Trophoblast cell (in vitro differentiated cells and primary cell): ENCODE measurements around the gene CPED1.

Experiments
- DNase-seq, 2 donors: peaks; one replicate each; pipeline ENCODE4 v3.0.0-alpha.2; 2016
- H2AFZ ChIP-seq: 2 replicates; pipeline ENCODE4 v1.6.1; 2013; ENCODE audit warnings: low read length, moderate library complexity, mild to moderate bottlenecking; ENCODE audit not compliant: insufficient read depth, poor library complexity
- H2AK5ac ChIP-seq: 2 replicates; pipeline ENCODE4 v1.6.1; 2013; ENCODE audit warnings: mild to moderate bottlenecking, low read length
- H2BK120ac ChIP-seq: 2 replicates; pipeline ENCODE4 v1.6.1; 2013; ENCODE audit warnings: low read length, mild to moderate bottlenecking, moderate library complexity; ENCODE audit not compliant: insufficient read depth, poor library complexity
- H2BK12ac ChIP-seq: 2 replicates; pipeline ENCODE4 v1.6.1; 2013; ENCODE audit warnings: mild to moderate bottlenecking, low read length, moderate library complexity
- H2BK5ac ChIP-seq: 2 replicates; pipeline ENCODE4 v1.6.1; 2013; ENCODE audit warnings: low read length, low read depth, moderate library complexity, mild to moderate bottlenecking; ENCODE audit not compliant: poor library complexity
- H3K14ac ChIP-seq: 2 replicates; pipeline ENCODE4 v1.6.1; 2013; ENCODE audit warnings: mild to moderate bottlenecking, low read length
- H3K18ac ChIP-seq: 2 replicates; pipeline ENCODE4 v1.6.1; 2013; ENCODE audit warnings: mild to moderate bottlenecking, low read length
- H3K23ac ChIP-seq: 2 replicates; pipeline ENCODE4 v1.6.1; 2013; ENCODE audit warnings: low read length
- H3K27ac ChIP-seq: 2 replicates; pipeline ENCODE4 v1.5.1; 2013; ENCODE audit warnings: low read depth, mild to moderate bottlenecking, inconsistent platforms, low read length, moderate library complexity
- H3K27me3 ChIP-seq: 2 replicates; pipeline ENCODE4 v1.6.1; 2013; ENCODE audit warnings: inconsistent platforms, mild to moderate bottlenecking, low read length, moderate library complexity; ENCODE audit not compliant: insufficient read depth
- H3K36me3 ChIP-seq, 2 experiments: 1 replicate in 1 of 2; 2 replicates in 1 of 2; pipeline ENCODE4 v1.6.1; 2013; ENCODE audit warnings: low read length in 2 of 2, mild to moderate bottlenecking in 2 of 2, moderate library complexity in 1 of 2; ENCODE audit not compliant: insufficient read depth in 2 of 2, control insufficient read depth in 1 of 2
- H3K4ac ChIP-seq: 2 replicates; pipeline ENCODE4 v1.6.1; 2013; ENCODE audit warnings: low read depth, mild to moderate bottlenecking, low read length, moderate library complexity
- H3K4me1 ChIP-seq, 2 experiments: 1 replicate in 1 of 2; 2 replicates in 1 of 2; pipeline ENCODE4 v1.6.1; 2013; ENCODE audit warnings: low read length in 2 of 2, mild to moderate bottlenecking in 2 of 2, moderate library complexity in 1 of 2; ENCODE audit not compliant: insufficient read depth in 2 of 2, control insufficient read depth in 1 of 2
- H3K4me2 ChIP-seq: 2 replicates; pipeline ENCODE4 v1.6.1; 2013; ENCODE audit warnings: inconsistent platforms, mild to moderate bottlenecking, low read length, moderate library complexity
- H3K4me3 ChIP-seq: 2 replicates; pipeline ENCODE4 v1.5.1; 2013; ENCODE audit warnings: mild to moderate bottlenecking, low read depth, low read length, inconsistent platforms
- H3K79me1 ChIP-seq: one replicate; pipeline ENCODE4 v1.6.1; 2013; ENCODE audit warnings: low read length
- H3K79me2 ChIP-seq: 2 replicates; pipeline ENCODE4 v1.6.1; 2013; ENCODE audit warnings: low read length, mild to moderate bottlenecking; ENCODE audit not compliant: control insufficient read depth, insufficient read depth, poor library complexity
- H3K9ac ChIP-seq: 2 replicates; pipeline ENCODE4 v1.6.1; 2013; ENCODE audit warnings: mild to moderate bottlenecking, low read length
- H3K9me3 ChIP-seq: 2 replicates; pipeline ENCODE4 v1.6.1; 2013; ENCODE audit warnings: low read depth, mild to moderate bottlenecking, control low read depth, inconsistent platforms, low read length; ENCODE audit not compliant: insufficient read depth
- H4K12ac ChIP-seq: 2 replicates; pipeline ENCODE4 v1.6.1; 2013; ENCODE audit warnings: low read depth, mild to moderate bottlenecking, low read length, moderate library complexity
- H4K8ac ChIP-seq: 2 replicates; pipeline ENCODE4 v1.6.1; 2013; ENCODE audit warnings: low read depth, mild to moderate bottlenecking, low read length, moderate library complexity
- H4K91ac ChIP-seq: one replicate; pipeline ENCODE4 v1.6.1; 2013; ENCODE audit warnings: low read depth, mild to moderate bottlenecking, low read length, moderate library complexity
- WGBS: extraction: QIAGEN DNeasy Blood & Tissue Kit; methylation state at CpG from one replicate; pipeline ENCODE4 v1.1.7; 2013; ENCODE audit warnings: missing lambda C conversion rate; ENCODE audit not compliant: insufficient read length, insufficient coverage; ENCODE audit errors: extremely low coverage; 5-methylcytosine and 5-hydroxymethylcytosine counted together

Gene CPED1

DNA sequence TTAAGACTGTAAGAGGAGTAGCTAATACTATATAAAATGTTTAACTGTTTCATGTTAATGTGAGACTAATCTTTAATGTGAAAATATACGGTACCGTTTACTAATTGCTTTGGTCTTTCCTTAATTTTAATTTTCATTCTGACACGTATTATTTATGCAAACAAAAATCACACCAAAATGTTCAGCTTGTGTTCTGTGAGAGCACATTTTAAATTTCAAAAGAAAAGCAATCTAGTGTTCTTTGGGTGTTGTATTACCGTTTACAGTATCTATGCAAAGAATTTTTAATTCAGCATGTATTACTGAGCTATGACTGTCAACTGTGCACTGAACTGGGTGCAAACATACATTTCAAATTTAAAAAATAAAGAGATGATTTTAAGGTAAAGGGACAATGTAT, 342.5 kb downstream of the CPED1 start:
- Histone ChIP-seq H3K9ac (no peak overlapping the region), H3K79me1 (no peaks in the 10 kb centered on the region), H2BK120ac (no peak overlapping the region), H3K79me2 (no peaks in the 10 kb centered on the region), H2AK5ac (no peak overlapping the region), H2AFZ (no peak overlapping the region), H2BK12ac (no peak overlapping the region), H4K12ac (no peak overlapping the region), H3K4ac (no peak overlapping the region), H3K4me3 (no peak overlapping the region), H3K14ac (no peak overlapping the region), H2BK5ac (no peak overlapping the region), H4K8ac (no peak overlapping the region), H3K23ac (no peak overlapping the region), H3K4me1 (peaks cover 11 to 12% of the 10 kb centered on the region in 2 experiments), H3K18ac (no peak overlapping the region), H3K27me3 (peaks cover 20% of the 10 kb centered on the region), H3K27ac (no peak overlapping the region), H3K36me3 (no peaks in the 10 kb centered on the region), H3K4me2 (no peak overlapping the region), H3K9me3 (peaks cover 9% of the 10 kb centered on the region), H4K91ac (no peak overlapping the region)
- DNase-seq: no peak
- WGBS: no CpG with 5 or more reads among the region's 4 CpGs

DNA sequence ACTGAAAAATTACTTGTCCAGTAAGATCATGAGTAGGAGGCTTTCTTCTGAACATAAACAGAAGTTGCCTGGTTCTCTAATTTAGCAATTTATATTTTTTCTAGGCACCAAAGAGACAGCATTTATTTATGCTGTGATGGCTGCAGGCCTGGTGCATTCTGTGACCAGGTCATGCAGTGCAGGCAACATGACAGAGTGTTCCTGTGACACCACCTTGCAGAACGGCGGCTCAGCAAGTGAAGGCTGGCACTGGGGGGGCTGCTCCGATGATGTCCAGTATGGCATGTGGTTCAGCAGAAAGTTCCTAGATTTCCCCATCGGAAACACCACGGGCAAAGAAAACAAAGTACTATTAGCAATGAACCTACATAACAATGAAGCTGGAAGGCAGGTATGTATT, 343.1 kb downstream of the CPED1 start:
- Histone ChIP-seq H4K91ac (no peak overlapping the region), H3K4ac (no peak overlapping the region), H3K27ac (no peak overlapping the region), H3K36me3 (no peaks in the 10 kb centered on the region), H3K23ac (no peak overlapping the region), H3K4me3 (no peak overlapping the region), H3K18ac (no peak overlapping the region), H2BK12ac (no peak overlapping the region), H3K79me2 (no peaks in the 10 kb centered on the region), H3K79me1 (no peaks in the 10 kb centered on the region), H3K14ac (no peak overlapping the region), H4K12ac (no peak overlapping the region), H2BK5ac (no peak overlapping the region), H4K8ac (no peak overlapping the region), H3K9me3 (peaks cover 9% of the 10 kb centered on the region), H2BK120ac (no peak overlapping the region), H2AFZ (no peak overlapping the region), H3K27me3 (peaks cover 20% of the 10 kb centered on the region), H2AK5ac (no peak overlapping the region), H3K9ac (no peak overlapping the region), H3K4me1 (peaks cover 11 to 12% of the 10 kb centered on the region in 2 experiments), H3K4me2 (no peak overlapping the region)
- no peak for DNase-seq
- WGBS: no CpG with 5 or more reads among the region's 5 CpGs

GRCh38 chr7:121334376-121334775, 345.9 kb downstream of the CPED1 start:
- Histone ChIP-seq H3K18ac (no peak overlapping the region), H3K27ac (no peak overlapping the region), H3K79me1 (no peaks in the 10 kb centered on the region), H2BK120ac (no peak overlapping the region), H4K12ac (no peak overlapping the region), H3K14ac (no peak overlapping the region), H2AK5ac (no peak overlapping the region), H3K4ac (no peak overlapping the region), H3K9ac (no peak overlapping the region), H3K4me3 (no peak overlapping the region), H3K4me2 (no peak overlapping the region), H3K9me3 (peaks cover under 1% of the 10 kb centered on the region), H3K27me3 (peaks cover 11% of the 10 kb centered on the region), H3K79me2 (no peaks in the 10 kb centered on the region), H3K4me1 (peaks cover 9% of the 10 kb centered on the region in 2 experiments), H3K23ac (no peak overlapping the region), H2BK5ac (no peak overlapping the region), H2AFZ (no peak overlapping the region), H4K8ac (no peak overlapping the region), H2BK12ac (no peak overlapping the region), H3K36me3 (no peaks in the 10 kb centered on the region), H4K91ac (no peak overlapping the region)
- no CpG with 5 or more reads among the region's 4 CpGs for WGBS
- DNase-seq: no peak

DNA sequence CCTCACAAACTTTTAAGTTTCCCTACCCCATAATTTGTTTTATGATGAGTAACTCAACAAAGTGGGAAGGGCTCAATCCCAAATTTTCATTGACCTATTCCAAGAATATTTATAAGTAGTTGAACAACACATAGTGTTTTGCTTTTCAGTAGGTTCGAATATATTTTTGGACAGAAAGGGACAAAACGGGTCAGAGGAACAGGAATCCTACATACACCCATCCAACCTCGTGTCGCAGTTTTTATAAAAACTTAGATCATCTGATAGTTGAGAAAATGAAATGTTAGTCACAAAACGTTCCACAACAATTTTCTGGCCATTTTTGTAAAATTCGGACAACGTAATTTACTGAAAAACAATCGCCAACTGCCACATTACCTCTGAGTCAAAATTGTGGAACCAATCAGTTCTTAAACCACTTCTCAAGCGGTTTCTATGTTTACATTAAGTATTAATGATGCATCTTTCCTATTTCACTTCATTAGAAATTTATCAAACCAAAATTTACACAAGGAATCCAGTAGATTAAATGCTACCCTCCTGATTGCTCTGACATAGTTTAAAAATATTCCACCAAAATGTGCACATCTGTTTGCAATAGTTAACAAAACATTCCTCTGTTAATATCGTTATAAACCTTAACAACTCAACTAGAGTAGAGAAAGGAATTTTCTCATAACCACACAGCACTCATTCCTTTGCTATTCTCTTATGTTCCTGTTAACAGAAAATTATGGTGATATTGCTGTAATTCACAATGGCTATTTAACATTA, 346.6 kb downstream of the CPED1 start:
- no CpG with 5 or more reads among the region's 10 CpGs for WGBS
- no peaks in the 10 kb centered on the region for H3K9me3 ChIP-seq
- H3K4me2 ChIP-seq: no peak overlapping the region

More for the DNA sequence above, 346.6 kb downstream of the CPED1 start:
- H2BK12ac ChIP-seq: no peak overlapping the region
- H3K4me3 ChIP-seq: no peak overlapping the region
- no peak overlapping the region for H4K8ac ChIP-seq
- no peak overlapping the region for H3K27ac ChIP-seq
- H3K4me1 ChIP-seq: peaks cover 4 to 5% of the 10 kb centered on the region in 2 experiments
- no peaks in the 10 kb centered on the region for H3K36me3 ChIP-seq
- no peak overlapping the region for H2AK5ac ChIP-seq
- DNase-seq: no peak
- H2BK120ac ChIP-seq: no peak overlapping the region
- no peak overlapping the region for H2BK5ac ChIP-seq
- H2AFZ ChIP-seq: no peak overlapping the region
- no peak overlapping the region for H3K14ac ChIP-seq
- H3K23ac ChIP-seq: no peak overlapping the region
- peaks cover 5% of the 10 kb centered on the region for H3K27me3 ChIP-seq
- H4K12ac ChIP-seq: no peak overlapping the region
- H3K79me2 ChIP-seq: no peaks in the 10 kb centered on the region
- H3K4ac ChIP-seq: no peak overlapping the region
- H3K18ac ChIP-seq: no peak overlapping the region
- no peaks in the 10 kb centered on the region for H3K79me1 ChIP-seq
- H3K9ac ChIP-seq: no peak overlapping the region
- H4K91ac ChIP-seq: no peak overlapping the region
